GM03348 (cell line): ENCODE results near the gene MEIS3.
"Not testable (repeated sequence)": the region's sequence is repeated elsewhere in the genome, so short reads cannot be mapped to it uniquely, and the experiment has no call there.

Experiments used
- DNase-seq: peaks from one replicate; pipeline ENCODE4 v3.0.0; 2012; ENCODE audit warnings: low spot score

Gene MEIS3

DNA sequence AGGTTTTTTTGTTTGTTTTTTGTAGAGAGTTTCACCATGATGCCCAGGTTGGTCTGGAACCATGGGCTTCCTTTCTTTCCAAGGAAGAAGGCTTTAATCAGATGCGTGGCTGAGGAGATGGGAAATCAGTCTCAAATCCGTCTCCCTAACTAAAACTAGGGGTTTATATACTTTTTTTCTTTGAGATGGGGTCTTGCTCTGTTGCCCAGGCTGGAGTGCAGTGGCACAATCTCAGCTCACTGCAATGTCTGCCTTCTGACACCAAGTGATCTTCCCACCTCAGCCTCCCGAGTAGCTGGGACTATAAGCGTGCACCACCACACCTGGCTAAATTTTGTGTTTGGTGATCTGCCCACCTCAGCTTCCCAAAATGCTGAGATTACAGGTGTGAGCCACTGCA lies 34.8 kb downstream of the MEIS3 start:
- not testable (repeated sequence) for DNase-seq

DNA sequence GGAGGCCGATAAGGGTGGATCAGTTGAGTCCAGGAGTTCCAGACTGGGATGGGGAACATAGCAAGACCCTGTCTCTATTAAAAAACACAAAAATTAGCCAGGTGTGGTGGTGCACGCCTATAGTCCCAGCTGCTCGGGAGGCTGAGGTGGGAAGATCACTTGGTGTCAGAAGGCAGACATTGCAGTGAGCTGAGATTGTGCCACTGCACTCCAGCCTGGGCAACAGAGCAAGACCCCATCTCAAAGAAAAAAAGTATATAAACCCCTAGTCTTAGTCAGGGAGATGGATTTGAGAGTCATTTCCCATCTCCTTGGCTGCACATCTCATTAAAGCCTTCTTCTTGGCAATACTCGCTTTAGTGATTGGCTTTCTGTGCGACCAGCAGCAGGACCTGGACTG lies 35.4 kb downstream of the MEIS3 start:
- not testable (repeated sequence) for DNase-seq

DNA sequence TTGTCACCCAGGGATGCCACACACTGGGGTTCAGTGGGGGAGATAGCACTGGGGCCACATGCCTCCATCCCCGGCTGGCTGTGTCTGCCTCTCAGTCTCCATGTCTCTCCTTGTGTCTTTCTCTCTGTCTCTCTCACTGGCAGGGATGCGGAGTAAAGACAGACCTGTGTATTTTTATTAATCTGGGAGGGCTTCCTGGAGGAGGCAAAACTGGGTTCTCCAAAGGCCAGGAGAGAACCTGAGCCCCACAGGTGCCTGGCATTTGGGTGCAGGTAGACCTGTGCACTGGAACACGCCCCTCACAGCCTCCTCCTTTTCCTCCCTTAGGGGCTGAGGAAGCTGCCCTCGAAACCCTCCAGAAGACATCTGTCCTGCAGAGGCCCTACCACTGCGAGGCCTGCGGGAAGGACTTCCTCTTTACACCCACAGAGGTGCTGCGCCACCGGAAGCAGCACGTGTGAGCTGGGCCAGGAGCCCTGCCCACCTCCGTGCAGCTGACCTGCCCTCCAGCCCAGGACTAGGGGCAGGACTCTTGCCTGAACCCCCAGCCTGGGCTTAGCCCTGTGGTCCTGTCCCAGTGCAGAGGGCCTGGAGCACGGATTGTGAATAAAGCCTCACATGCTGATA lies 37.6 kb downstream of the MEIS3 start:
- no peak for DNase-seq

DNA sequence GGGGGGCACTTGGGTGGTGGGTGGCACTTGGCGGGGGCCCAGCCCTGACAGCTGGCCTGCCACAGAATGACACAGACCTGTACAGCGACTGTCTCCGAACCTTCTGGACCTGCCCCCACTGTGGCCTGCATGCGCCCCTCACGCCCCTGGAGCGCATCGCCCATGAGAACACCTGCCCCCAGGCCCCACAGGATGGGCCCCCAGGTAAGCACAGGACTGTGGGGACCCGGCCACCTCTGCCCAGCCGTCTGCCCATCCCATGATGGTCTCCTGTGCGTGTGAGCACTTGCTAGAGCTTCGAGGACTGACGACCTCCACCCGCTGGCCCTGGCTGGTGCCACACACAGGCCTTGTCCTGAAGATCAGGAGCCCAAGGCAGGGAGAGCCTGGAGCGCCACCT lies 38.2 kb downstream of the MEIS3 start:
- no peak for DNase-seq

DNA sequence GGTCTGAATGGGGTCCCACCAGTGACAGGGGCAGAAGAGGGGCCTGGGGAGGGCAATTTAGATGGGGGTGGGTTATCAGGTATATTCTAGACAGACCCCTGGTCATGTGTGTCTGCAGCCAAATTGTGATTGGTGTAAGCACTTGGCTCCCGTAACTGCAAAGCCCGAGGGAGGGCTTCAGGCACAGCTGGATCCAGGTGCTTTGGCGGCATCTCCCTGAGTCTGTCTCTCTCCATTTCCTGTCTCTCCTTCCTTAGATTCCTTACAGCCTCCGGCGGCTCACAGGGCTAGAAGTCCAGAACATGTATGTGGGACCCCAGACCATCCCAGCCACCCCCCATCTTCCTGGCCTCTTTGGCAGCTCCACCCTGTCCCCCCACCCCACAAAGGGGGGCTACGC lies 38.8 kb downstream of the MEIS3 start:
- DNase-seq: no peak

DNA sequence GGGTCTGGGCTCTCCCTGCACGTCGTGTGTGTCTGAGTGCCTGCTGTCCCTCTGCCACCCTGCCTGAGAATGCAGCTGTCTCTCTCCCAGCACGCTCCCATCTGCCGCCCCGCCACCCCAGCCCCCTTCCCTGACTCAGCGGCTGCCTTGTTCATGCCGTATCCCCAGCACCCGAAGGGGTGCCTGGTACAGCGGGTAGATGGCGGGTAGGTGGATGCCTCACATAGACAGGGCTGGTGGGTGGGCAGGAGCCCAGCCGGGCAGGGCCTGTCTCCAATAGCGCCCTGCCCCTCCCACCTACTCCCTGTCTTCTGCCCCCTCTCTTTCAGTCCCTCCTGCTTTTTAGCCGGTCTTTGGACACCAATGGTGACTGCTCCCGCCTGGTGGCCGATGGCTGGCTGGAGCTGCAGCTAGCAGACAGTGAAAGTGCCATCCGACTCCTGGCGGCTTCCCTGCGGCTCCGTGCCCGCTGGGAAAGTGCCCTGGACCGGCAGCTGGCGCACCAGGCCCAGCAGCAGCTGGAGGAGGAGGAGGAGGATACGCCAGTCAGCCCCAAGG lies 39.9 kb downstream of the MEIS3 start:
- no peak for DNase-seq

DNA sequence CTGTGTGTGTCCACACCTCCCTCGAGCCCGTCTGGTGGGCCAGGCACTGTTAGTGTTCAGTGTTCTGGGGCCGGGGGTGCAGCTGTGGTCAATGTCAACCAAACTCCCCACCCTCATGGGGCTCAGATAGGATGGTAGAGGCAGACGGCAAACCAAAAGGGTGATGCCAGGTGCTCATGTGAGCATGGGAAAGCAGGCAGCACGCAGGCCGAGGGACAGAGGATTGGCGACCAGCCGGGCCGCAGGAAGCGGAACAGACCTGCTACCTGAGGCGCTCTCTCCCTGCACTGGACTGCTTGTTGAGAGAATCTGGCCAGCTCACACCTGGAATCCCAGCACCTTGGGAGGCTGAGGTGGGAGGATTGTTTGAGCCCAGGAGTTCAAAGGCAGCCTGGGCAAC lies 41.1 kb downstream of the MEIS3 start:
- no peak for DNase-seq

DNA sequence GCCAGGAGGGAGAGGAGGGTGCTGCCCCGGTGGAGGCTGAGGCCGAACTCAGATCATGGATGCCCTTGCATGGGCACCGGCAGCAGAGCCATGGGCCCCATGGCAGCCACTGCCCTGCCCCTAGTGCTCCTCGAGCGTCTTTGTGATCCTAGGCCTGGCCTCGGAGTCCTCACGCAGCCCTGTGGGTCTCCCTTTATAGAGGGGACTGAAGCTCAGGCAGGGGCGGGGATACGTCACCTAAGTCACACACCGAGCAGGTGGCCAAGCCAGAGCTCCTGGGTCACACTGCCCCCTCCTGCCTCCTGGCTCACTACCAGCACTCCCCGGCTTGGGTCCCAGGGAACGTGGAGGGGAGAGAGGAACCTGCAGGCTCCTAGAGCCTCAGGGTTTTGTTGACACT lies 41.5 kb downstream of the MEIS3 start:
- DNase-seq: no peak

DNA sequence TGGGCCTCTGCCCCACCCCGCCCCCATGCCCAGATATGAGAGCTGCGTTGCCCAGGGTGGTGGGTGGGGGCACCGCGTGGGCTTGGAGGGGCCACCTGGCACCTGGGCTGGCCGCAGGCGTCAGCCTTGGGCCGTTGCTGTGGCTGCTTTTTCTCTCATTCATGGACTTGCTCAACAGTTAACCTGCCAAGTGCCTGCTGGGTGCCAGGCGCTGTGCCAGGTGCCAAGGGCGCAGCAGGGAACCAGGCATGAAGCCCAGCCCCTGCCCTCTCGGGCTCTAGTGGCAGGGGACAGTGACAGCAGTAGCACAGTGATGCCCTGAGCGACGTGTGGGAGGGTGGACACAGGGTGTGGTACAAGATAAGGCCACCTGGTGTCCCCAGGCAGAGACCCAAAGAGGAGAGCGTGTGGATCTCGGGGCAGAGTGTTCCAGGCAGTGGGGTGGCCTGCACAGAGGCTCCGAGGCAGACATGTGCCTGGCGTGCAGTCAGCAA lies 42.1 kb downstream of the MEIS3 start:
- no peak for DNase-seq

DNA sequence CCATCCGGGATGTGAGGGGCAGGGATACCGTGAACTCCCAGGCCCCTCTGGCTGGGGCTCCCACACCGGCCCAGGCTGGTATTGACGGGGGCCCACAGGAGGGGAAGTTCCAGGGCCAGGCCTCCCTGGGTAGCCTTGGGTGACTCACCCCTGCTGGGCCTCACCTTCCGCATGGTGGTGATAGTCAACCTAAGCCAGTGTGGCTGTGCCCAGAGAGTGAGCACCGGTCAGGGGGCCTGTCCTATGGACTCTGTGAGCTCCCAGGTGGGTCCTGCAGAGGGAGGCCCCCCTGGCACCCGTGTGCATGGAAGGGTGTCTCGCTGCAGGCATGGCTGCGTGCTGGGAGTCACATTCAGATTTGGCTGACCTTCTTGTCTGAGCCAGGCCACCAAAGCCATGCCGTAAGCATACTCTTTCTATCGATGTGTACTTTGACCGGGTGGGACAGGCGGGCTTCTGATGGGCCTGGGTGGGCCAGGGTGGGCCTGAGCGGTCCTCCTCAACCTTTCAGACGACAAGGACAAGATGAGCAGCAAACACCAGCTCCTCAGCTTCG lies 42.7 kb downstream of the MEIS3 start:
- no peak for DNase-seq

DNA sequence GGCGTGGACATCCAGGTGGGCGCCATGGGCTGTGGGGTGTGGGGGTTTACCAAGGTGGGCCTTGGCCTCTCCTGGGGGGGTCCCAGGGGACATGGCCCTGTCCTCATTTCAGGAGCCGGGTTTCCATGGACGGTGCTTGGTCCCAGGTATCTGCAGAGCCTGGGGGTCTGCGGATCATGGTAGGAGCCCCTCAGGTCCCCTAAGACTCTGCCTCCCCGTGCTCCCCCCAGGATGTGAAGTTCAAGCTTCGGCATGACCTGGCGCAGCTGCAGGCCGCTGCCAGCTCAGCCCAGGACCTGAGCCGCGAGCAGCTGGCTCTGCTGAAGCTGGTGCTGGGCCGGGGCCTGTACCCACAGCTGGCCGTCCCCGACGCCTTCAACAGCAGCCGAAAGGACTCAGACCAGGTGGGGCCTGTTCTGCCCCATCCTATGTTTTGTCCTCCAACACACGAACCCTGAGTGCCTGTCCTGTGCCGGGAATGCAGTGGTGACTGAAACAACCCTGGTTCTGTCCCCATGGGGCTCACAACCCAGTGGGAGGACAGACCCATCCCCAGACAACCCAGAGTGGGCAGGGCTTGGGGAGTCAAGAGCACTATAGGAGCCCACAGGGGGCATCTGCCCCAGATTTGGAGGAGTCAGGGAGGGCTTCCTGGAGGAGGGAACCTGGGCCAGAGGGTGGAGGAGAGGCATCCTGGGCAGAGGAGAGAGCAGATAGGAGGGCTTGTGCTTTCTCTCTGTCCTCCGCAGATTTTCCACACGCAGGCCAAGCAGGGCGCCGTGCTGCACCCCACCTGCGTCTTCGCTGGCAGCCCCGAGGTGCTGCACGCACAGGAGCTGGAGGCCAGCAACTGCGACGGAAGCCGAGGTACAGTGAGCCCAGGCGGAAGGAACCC lies 43.4 kb downstream of the MEIS3 start:
- no peak for DNase-seq

DNA sequence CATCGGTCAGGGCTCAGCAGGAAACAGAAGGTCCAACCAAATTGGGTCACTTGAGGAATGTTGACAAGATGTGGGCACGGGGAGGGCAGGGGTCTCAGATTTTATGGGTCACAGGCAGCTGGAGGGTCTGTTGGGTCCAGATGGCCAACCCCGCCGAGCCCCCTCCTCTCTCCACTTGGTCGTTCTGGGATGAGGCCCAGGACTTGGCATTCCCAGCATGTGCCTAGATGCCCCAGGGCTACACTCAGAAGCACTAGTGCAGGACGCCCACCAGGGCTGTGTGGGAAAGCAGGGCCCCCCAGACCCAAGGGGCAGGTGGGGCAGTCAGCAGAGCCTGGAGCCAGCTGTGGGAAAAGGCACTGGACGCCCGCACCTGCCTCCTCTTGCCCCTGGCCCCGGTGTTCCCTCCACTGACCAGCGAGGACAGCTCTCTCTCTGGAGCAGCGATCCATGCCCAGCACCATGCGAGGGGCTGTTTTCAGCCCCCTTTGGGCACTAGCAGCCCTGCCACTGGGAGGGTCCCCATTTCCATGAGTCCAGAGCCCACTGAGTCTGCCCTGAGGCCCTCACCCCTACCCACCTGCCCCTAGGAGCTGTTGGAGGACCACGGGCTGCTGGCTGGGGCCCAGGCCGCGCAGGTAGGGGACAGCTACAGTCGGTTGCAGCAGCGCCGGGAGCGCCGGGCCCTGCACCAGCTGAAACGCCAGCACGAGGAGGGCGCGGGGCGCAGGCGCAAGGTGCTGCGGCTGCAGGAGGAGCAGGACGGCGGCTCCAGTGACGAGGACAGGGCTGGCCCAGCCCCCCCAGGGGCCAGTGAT lies 44.2 kb downstream of the MEIS3 start:
- DNase-seq: no peak

DNA sequence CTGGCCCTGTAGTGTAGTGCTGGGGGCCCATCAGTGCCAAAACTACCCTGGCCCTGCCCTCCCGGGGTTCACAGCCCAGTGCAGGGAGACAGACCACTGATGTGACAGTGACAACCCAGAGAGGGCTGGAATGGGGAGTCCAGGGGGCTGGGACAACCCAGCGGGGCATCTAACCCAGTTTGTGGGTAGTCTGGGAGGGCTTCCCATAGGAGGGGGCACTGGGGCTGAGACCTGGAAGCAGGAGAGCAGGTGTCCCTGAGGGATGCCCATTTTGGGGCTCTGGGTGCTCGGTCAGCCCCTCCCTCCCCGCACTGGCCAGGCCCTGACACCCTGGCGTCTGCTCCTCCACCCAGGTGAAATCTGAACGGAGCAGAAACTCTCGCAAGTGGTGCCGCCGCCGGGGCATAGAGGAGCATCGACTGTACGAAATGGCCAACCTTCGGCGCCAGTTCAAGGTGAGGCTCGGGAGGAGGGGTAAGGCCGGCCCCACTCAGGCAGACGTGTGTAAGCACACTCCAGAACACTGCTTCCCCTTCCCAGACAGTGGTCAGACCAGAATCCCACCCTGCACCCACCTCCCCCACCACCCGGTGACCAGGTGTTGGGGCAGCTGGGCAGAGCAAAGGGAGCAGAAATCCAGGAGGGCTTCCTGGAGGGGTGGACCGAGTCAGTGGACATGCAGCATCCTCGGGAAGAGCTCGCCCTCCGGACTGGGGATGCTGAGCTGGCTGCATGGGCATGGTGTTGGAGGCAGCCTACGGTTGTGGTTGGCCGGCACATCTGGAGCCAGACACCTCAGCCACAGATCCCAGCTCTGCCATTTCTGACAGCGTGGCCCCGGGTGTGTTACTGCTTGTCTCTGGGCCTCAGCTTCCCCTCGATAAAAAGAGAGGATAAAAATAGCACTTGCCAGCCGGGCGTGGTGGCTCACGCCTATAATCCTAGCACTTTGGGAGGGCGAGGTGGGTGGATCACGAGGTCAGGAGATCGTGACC lies 45.8 kb downstream of the MEIS3 start:
- no peak for DNase-seq

DNA sequence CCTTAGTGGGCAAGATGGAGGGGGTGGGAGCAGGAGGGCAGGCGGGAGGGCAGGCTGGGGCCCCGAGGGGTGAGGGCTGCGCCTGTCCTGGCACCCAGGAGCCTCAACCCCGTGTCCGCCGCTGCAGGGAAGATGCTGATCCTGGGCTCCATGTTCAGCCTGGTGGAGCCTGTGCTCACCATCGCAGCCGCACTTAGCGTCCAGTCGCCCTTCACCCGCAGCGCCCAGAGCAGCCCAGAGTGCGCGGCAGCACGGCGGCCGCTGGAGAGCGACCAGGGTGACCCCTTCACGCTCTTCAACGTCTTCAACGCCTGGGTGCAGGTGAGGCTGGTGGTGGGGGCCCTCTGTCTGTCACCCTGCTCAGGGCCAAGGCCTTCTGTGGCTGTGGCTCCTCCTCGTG lies 46.7 kb downstream of the MEIS3 start:
- DNase-seq: no peak

DNA sequence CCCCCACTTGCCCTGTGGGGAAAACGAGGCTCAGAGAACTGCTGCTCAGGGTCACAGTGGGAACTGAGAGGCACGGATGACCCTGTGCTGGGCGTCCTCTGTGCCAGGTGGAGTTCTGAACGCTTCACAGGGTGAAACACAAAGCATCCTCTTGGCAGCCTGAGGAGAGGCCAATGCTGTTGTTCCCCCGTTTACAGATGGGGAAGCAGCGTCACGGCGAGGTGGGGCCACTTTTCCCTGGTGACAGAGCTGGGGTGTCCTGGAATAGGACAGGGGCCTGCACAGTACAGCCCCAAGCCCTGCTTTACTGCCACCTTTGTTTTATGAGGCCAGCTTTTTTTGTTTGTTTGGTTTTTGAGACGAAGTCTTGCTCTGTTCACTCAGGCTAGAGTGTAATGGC lies 48.1 kb downstream of the MEIS3 start:
- DNase-seq: no peak

DNA sequence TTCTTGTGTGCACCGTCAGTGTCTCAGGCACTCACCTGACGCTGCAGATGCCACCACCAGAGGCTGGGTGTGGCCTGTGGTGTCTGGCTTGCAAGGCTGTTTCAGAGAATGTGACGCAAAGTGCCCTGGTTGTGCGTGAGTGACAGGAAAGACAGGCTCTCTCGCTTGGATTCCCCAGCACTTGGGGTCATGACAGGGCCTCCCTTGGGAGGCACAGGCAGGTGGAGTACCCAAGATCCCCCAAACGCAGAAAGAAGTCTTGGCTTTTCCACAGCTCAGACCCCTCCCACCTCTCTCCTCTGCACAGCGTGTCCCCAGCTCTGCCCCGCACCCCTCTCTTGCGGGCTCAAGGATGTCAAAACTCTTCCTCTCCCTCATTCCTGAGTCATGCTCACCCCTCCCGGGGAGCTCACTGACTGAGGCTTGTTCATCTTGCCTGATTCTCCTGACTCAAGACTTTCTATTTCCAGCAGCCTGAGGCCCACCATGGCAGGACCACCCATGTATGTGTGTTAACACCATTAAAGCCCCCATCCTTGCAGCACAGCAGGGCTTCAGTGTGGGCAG lies 49.2 kb downstream of the MEIS3 start:
- peak; percentile 84 for DNase-seq

DNA sequence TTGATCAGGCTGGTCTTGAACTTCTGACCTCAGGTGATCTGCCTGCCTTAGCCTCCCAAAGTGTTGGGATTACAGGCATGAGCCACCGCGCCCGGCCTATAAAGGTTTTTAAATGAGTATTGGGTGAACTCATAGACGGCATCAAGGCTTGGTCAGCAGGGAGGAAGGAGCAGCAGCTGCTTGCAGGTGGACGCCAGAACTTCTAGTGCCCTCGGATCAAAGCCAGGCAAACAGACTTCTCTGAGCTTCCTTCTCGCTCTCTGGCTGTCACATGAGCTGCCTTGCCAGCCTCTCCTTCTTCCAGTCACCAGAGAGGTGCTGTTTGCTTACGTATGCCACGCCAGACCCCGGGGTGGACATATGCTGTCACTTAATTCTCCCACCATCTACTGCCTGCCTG lies 53.9 kb downstream of the MEIS3 start:
- DNase-seq: not testable (repeated sequence)

DNA sequence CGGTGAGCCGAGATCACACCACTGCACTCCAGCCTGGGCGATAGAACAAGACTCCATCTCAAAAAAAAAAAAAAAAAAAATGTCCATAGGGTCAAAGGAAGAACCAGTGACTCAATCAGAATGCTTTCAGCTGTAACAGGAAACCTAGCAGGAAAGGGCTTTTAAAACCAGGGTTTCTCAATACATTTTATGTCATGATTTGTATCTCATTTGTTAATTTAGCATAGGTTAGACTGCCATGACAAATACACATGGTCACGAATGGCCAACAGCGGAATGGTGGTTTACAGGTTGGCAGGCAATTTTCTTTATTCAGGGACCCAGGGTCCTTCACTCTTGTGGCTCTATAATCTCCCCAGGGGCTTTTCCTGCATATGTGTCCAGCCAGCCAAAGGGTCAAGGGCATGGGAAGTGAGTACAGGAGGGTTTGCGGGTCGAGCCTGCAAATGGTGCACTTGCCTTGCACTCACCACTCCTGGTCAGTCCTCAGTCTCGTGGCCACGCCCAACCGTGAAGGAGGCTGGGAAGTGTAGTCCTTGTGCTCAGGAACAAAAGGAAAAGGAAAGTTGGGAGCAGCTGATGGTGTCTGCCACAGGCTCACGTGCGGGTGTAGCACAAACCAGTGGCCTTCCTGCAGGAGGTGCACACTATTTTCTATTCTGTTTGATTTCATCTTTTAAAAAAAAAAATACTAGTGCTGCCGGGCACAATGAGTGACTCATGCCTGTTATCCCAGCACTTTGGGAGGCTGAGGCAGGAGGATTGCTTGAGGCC lies 55.4 kb downstream of the MEIS3 start:
- DNase-seq: no peak

DNA sequence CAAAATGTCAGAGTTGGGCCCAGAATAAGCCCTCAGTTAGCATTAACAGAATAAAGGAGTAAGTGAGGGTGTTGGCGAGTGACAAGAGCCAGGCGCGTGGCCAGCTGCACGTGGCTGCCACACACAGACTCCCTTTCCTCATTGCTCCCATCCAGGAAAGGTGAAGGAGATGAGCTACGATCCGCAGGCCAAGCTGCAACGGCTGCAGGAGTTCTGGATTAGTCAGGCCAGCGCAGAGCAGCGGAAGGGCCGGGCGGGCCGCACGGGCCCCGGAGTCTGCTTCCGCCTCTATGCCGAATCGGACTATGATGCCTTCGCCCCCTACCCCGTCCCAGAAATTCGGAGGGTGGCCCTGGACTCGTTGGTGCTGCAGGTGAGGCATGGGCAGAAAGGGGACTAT lies 57.0 kb downstream of the MEIS3 start:
- DNase-seq: no peak

DNA sequence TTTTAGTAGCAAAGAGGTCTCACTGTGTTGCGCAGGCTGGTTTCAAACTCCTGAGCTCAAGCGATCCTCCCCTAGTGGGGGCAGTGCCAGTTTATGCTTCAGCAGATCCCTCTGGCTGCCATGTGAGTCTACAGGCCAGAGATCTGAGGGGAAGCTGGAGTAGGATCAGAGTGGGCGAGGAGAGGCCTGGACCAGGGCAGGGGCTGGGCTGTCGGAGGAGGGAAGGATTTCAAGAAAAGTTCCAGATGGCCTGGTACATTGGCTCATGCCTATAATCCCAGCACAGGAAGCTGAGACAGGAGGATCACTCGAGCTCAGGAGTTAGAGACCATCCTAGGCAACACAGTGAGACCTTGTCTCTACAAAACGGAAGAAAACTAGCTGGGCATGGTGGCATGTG lies 60.4 kb downstream of the MEIS3 start:
- DNase-seq: no peak
